KMS-11 (cell line): ENCODE measurements around the gene KIRREL1.

Experiments
- H2AFZ ChIP-seq: fragments of 200-600 bp; sonication (generic); 2 replicates; pipeline ENCODE4 v1.6.1; 2016; ENCODE audit warnings: antibody characterized with exemption, mixed run types, low read depth
- H3K27ac ChIP-seq: fragments of 200-600 bp; sonication (generic); 2 replicates; pipeline ENCODE4 v1.6.1; 2016; ENCODE audit warnings: mild to moderate bottlenecking, mixed run types
- H3K27me3 ChIP-seq: fragments of 200-600 bp; sonication (generic); 2 replicates; pipeline ENCODE4 v1.6.1; 2017; ENCODE audit warnings: mild to moderate bottlenecking, low read depth, mixed run types, moderate library complexity; ENCODE audit not compliant: insufficient read depth
- H3K36me3 ChIP-seq: fragments of 200-600 bp; sonication (generic); 2 replicates; pipeline ENCODE4 v1.6.1; 2017; ENCODE audit warnings: mild to moderate bottlenecking, mixed run types; ENCODE audit not compliant: insufficient read depth
- H3K4me1 ChIP-seq: fragments of 200-600 bp; sonication (generic); 2 replicates; pipeline ENCODE4 v1.6.1; 2016; ENCODE audit warnings: mild to moderate bottlenecking, low read depth, mixed run types; ENCODE audit not compliant: poor library complexity, severe bottlenecking
- H3K4me2 ChIP-seq: fragments of 200-600 bp; sonication (generic); 2 replicates; pipeline ENCODE4 v1.7.0; 2016; ENCODE audit warnings: mild to moderate bottlenecking, mixed run types
- H3K4me3 ChIP-seq: fragments of 200-600 bp; sonication (generic); IDR thresholded peaks from 2 replicates; pipeline ENCODE4 v1.6.1; 2017; ENCODE audit warnings: low read depth, low read length, mixed read lengths; ENCODE audit not compliant: insufficient read depth
- H3K79me2 ChIP-seq: fragments of 200-600 bp; sonication (generic); 2 replicates; pipeline ENCODE4 v1.6.1; 2016; ENCODE audit warnings: low read depth, mixed run types; ENCODE audit not compliant: insufficient read depth
- H3K9ac ChIP-seq: fragments of 200-600 bp; sonication (generic); 2 replicates; pipeline ENCODE4 v1.6.1; 2016; ENCODE audit warnings: mild to moderate bottlenecking, mixed run types
- H4K20me1 ChIP-seq: fragments of 200-600 bp; sonication (generic); 2 replicates; pipeline ENCODE4 v1.6.1; 2016; ENCODE audit warnings: mild to moderate bottlenecking, mixed run types; ENCODE audit not compliant: insufficient read depth
- TF ChIP-seq, protein P1 (sequence below): fragments of 200-600 bp; sonication (generic); conservative IDR thresholded peaks from 2 replicates; pipeline ENCODE4 v1.6.1; 2017; ENCODE audit warnings: low read depth, mild to moderate bottlenecking, antibody characterized with exemption, low read length, moderate library complexity, mixed read lengths

KIRREL1 gene

GRCh38 chr1:157956732-157957131 lies 36.7 kb upstream of the KIRREL1 start:
- Histone ChIP-seq H3K36me3 (no peaks in the 10 kb centered on the region), H3K27ac (no peak overlapping the region), H3K4me3 (no peak overlapping the region), H3K79me2 (no peaks in the 10 kb centered on the region), H4K20me1 (no peaks in the 10 kb centered on the region), H3K9ac (no peak overlapping the region), H3K4me2 (no peak overlapping the region), H2AFZ (no peak overlapping the region), H3K4me1 (peaks cover 7% of the 10 kb centered on the region), H3K27me3 (no peaks in the 10 kb centered on the region)
- TF ChIP-seq, protein P1, sequence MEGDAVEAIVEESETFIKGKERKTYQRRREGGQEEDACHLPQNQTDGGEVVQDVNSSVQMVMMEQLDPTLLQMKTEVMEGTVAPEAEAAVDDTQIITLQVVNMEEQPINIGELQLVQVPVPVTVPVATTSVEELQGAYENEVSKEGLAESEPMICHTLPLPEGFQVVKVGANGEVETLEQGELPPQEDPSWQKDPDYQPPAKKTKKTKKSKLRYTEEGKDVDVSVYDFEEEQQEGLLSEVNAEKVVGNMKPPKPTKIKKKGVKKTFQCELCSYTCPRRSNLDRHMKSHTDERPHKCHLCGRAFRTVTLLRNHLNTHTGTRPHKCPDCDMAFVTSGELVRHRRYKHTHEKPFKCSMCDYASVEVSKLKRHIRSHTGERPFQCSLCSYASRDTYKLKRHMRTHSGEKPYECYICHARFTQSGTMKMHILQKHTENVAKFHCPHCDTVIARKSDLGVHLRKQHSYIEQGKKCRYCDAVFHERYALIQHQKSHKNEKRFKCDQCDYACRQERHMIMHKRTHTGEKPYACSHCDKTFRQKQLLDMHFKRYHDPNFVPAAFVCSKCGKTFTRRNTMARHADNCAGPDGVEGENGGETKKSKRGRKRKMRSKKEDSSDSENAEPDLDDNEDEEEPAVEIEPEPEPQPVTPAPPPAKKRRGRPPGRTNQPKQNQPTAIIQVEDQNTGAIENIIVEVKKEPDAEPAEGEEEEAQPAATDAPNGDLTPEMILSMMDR, result no peak

DNA sequence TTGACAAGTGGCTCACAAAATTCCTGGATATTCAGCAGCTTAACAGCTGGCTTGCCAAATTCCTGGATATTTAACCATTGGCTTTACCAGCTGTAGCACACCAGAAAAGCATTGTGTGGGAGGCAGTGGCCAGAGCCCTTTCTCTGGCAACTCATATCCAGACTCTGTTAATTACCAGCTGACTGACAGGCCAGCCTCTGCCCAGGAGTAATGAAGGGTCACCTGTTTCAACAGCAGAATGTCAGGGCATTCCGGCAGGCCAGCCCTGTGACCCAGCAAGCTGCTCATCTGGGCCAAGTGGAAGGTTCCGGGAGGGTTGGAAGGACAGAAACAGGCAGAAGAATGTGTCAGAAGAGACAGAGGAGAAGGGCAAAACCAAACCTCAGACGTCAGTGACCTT lies 35.2 kb upstream of the KIRREL1 start:
- H3K4me1 ChIP-seq, result peaks cover 22% of the 10 kb centered on the region
- no peaks in the 10 kb centered on the region for H4K20me1 ChIP-seq
- H3K4me2 ChIP-seq, result no peak overlapping the region
- no peak overlapping the region for H3K4me3 ChIP-seq
- TF ChIP-seq, protein P1, result no peak
- H3K27ac ChIP-seq, result no peak overlapping the region
- H3K36me3 ChIP-seq, result no peaks in the 10 kb centered on the region
- H3K79me2 ChIP-seq, result no peaks in the 10 kb centered on the region
- H3K9ac ChIP-seq, result no peak overlapping the region
- 0 out of 2 replicates have a peak, but pooled peaks cover 2% of the 10 kb centered on the region for H3K27me3 ChIP-seq
- no peak overlapping the region for H2AFZ ChIP-seq

DNA sequence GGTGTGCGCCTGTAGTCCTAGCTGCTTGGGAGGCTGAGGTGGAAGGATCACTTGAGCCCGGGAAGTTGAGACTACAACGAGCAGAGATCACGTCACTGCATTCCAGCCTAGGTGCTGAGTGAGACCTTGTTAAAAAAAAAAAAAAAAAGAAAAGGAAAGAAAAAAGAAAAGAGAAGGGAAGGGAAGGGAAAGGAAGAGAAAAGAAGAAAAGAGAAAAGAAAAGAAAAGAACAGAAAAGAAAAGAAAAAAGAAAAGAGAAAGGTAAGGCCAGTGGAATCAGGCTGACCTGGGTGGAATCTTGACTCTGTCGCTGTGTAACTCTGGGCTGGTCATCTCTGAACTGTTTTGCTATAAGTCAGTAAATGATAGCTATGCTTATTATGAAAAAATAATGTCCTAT lies 33.7 kb upstream of the KIRREL1 start:
- Histone ChIP-seq H3K27ac (no peak overlapping the region), H3K4me3 (no peak overlapping the region), H3K27me3 (0 out of 2 replicates have a peak, but pooled peaks cover 3% of the 10 kb centered on the region), H3K4me1 (peaks cover 27% of the 10 kb centered on the region), H2AFZ (no peak overlapping the region), H4K20me1 (no peaks in the 10 kb centered on the region), H3K4me2 (no peak overlapping the region), H3K9ac (no peak overlapping the region), H3K36me3 (no peaks in the 10 kb centered on the region), H3K79me2 (no peaks in the 10 kb centered on the region)
- TF ChIP-seq, protein P1, result no peak

DNA sequence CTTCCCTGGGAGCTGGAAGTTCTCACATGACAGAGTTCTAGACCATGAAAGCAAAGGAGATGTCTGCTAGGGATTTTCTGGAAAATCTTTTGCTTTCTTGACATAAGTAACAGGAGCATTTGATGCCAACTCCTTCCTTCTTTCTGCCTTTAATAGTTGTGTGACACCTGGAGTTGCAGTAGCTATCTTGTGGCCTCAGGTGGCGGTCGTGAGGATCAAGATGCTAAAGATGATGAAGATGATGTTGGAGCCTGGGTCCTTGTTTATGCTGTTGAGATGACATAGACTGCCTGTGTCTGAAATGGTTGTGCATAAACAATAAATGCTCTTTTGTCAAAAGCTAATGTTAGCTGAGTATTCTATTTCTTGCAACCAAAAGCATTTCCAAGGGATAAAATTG lies 32.7 kb upstream of the KIRREL1 start:
- TF ChIP-seq, protein P1, result peak; percentile 40; the same call in 1 of the 2 replicates

More for the DNA sequence above, 32.7 kb upstream of the KIRREL1 start:
- H3K36me3 ChIP-seq, result no peaks in the 10 kb centered on the region
- peaks cover 27% of the 10 kb centered on the region for H3K4me1 ChIP-seq
- no peak overlapping the region for H3K4me3 ChIP-seq
- H3K79me2 ChIP-seq, result no peaks in the 10 kb centered on the region
- H3K4me2 ChIP-seq, result no peak overlapping the region
- no peak overlapping the region for H2AFZ ChIP-seq
- no peak overlapping the region for H3K9ac ChIP-seq
- no peaks in the 10 kb centered on the region for H4K20me1 ChIP-seq
- H3K27ac ChIP-seq, result no peak overlapping the region
- 0 out of 2 replicates have a peak, but pooled peaks cover 3% of the 10 kb centered on the region for H3K27me3 ChIP-seq
